Astrocyte (in vitro differentiated cells and primary cell): ENCODE data around the gene ZNF629. TPM values are rescaled to one million over a fixed set of nuclear protein-coding genes. Genes with fewer than 3 reads are reported as not detected.
A peak's percentile ranks its signal among the peaks of the same experiment; 100 is the strongest.

Source experiments
- DNase-seq: peaks from one replicate; pipeline ENCODE4 v3.0.0-alpha.2; 2010; ENCODE audit warnings: low read depth
- FAIRE-seq: peaks from 2 replicates; lab custom pipeline; 2011; peaks lifted over from hg19 to GRCh38; lab: Jason Lieb, UNC
- H2AFZ ChIP-seq: 2 replicates; pipeline ENCODE4 v1.6.0; 2012; ENCODE audit warnings: low read depth, low read length, inconsistent platforms
- H3K27ac ChIP-seq: 2 replicates; pipeline ENCODE4 v1.5.1; 2011; ENCODE audit warnings: low read depth, low read length, inconsistent platforms
- H3K27me3 ChIP-seq: 2 replicates; pipeline ENCODE4 v1.6.0; 2011; ENCODE audit warnings: low read length, inconsistent platforms; ENCODE audit not compliant: insufficient read depth
- H3K36me3 ChIP-seq: 2 replicates; pipeline ENCODE4 v1.5.1; 2011; ENCODE audit warnings: low read length, inconsistent platforms; ENCODE audit not compliant: insufficient read depth
- H3K4me1 ChIP-seq: 2 replicates; pipeline ENCODE4 v1.5.1; 2011; ENCODE audit warnings: low read length, inconsistent platforms; ENCODE audit not compliant: insufficient read depth
- H3K4me2 ChIP-seq: 2 replicates; pipeline ENCODE4 v1.6.0; 2012; ENCODE audit warnings: low read length, inconsistent platforms
- H3K4me3 ChIP-seq: 2 replicates; pipeline ENCODE4 v1.5.1; 2011; ENCODE audit warnings: low read depth, mild to moderate bottlenecking, low read length, inconsistent platforms; ENCODE audit not compliant: insufficient read depth
- H3K79me2 ChIP-seq: 2 replicates; pipeline ENCODE4 v1.6.0; 2012; ENCODE audit warnings: mild to moderate bottlenecking, low read length, inconsistent platforms; ENCODE audit not compliant: insufficient read depth
- H3K9ac ChIP-seq: 2 replicates; pipeline ENCODE4 v1.6.0; 2012; ENCODE audit warnings: mild to moderate bottlenecking, low read length, inconsistent platforms
- H3K9me3 ChIP-seq: 2 replicates; pipeline ENCODE4 v1.5.1; 2012; ENCODE audit warnings: low read depth, mild to moderate bottlenecking, low read length, inconsistent platforms; ENCODE audit not compliant: insufficient read depth
- H4K20me1 ChIP-seq: 2 replicates; pipeline ENCODE4 v1.6.0; 2012; ENCODE audit warnings: low read length, inconsistent platforms; ENCODE audit not compliant: insufficient read depth
- H3K27ac Mint-ChIP-seq: one replicate; pipeline ENCODE4 v1.8.0; 2021; ENCODE audit warnings: mild to moderate bottlenecking, mixed read lengths; ENCODE audit not compliant: unreplicated experiment
- H3K27me3 Mint-ChIP-seq: one replicate; pipeline ENCODE4 v1.8.0; 2021; ENCODE audit warnings: low read depth, mixed read lengths; ENCODE audit not compliant: unreplicated experiment
- H3K36me3 Mint-ChIP-seq: one replicate; pipeline ENCODE4 v1.8.0; 2021; ENCODE audit warnings: low read depth, mixed read lengths; ENCODE audit not compliant: unreplicated experiment
- H3K4me1 Mint-ChIP-seq: one replicate; pipeline ENCODE4 v1.8.0; 2021; ENCODE audit warnings: low read depth, mixed read lengths; ENCODE audit not compliant: unreplicated experiment
- H3K4me3 Mint-ChIP-seq: one replicate; pipeline ENCODE4 v1.8.0; 2021; ENCODE audit warnings: mild to moderate bottlenecking, moderate library complexity, mixed read lengths; ENCODE audit not compliant: unreplicated experiment
- H3K9me3 Mint-ChIP-seq: one replicate; pipeline ENCODE4 v1.8.0; 2021; ENCODE audit warnings: mild to moderate bottlenecking, mixed read lengths; ENCODE audit not compliant: unreplicated experiment
- EZH2 ChIP-seq: IDR thresholded peaks from 2 replicates; pipeline ENCODE4 v1.6.1; 2012; ENCODE audit warnings: mild to moderate bottlenecking, low read length, inconsistent platforms; ENCODE audit not compliant: insufficient read depth
- total RNA-seq: library from RNA; stranded (reverse); gene quantifications from 2 replicates; pipeline ENCODE4 v1.2.1, GENCODE V29; 2021
- TF ChIP-seq, protein P1 (sequence below): IDR thresholded peaks from 2 replicates; pipeline ENCODE4 v1.5.1; 2011; ENCODE audit warnings: low read depth, mild to moderate bottlenecking, inconsistent platforms, low read length, moderate library complexity; ENCODE audit not compliant: insufficient read depth

ZNF629 gene
- total RNA-seq, 1 donor from 2014 or later: 17.6 TPM

GRCh38 chr16:30769379-30770089 lies 17.5 kb downstream of the ZNF629 start:
- peaks cover 29% of the 10 kb centered on the region for H3K36me3 Mint-ChIP-seq

GRCh38 chr16:30768583-30769181 lies 18.3 kb downstream of the ZNF629 start:
- Histone ChIP-seq H3K27me3 (no peaks in the 10 kb centered on the region), H2AFZ (no peak overlapping the region), H3K36me3 (peaks cover 69% of the 10 kb centered on the region), H3K4me2 (no peak overlapping the region), H3K9me3 (no peaks in the 10 kb centered on the region), H3K79me2 (peaks cover 27% of the 10 kb centered on the region), H4K20me1 (peaks cover 65% of the 10 kb centered on the region), H3K4me1 (no peaks in the 10 kb centered on the region), H3K4me3 (no peak overlapping the region), H3K27ac (no peak overlapping the region), H3K9ac (no peak overlapping the region)
- DNase-seq (no peak), FAIRE-seq (no peak)
- peak overlapping the region; percentile 58 for H3K27ac Mint-ChIP-seq
- H3K36me3 Mint-ChIP-seq: peaks cover 29% of the 10 kb centered on the region
- H3K4me1 Mint-ChIP-seq: peaks cover 5% of the 10 kb centered on the region
- no peak for TF ChIP-seq EZH2
- TF ChIP-seq, protein P1, sequence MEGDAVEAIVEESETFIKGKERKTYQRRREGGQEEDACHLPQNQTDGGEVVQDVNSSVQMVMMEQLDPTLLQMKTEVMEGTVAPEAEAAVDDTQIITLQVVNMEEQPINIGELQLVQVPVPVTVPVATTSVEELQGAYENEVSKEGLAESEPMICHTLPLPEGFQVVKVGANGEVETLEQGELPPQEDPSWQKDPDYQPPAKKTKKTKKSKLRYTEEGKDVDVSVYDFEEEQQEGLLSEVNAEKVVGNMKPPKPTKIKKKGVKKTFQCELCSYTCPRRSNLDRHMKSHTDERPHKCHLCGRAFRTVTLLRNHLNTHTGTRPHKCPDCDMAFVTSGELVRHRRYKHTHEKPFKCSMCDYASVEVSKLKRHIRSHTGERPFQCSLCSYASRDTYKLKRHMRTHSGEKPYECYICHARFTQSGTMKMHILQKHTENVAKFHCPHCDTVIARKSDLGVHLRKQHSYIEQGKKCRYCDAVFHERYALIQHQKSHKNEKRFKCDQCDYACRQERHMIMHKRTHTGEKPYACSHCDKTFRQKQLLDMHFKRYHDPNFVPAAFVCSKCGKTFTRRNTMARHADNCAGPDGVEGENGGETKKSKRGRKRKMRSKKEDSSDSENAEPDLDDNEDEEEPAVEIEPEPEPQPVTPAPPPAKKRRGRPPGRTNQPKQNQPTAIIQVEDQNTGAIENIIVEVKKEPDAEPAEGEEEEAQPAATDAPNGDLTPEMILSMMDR: no peak
- no peak overlapping the region for H3K4me3 Mint-ChIP-seq
- no peaks in the 10 kb centered on the region for H3K9me3 Mint-ChIP-seq
- no peaks in the 10 kb centered on the region for H3K27me3 Mint-ChIP-seq

More at GRCh38 chr16:30769379-30770089, 17.5 kb downstream of the ZNF629 start:
- DNase-seq: no peak
- H3K4me2 ChIP-seq: no peak overlapping the region
- FAIRE-seq: no peak
- peaks cover 65% of the 10 kb centered on the region for H3K36me3 ChIP-seq
- Mint-ChIP-seq H3K4me3 (no peak overlapping the region), H3K27ac (no peak overlapping the region), H3K4me1 (peaks cover 3% of the 10 kb centered on the region), H3K9me3 (no peaks in the 10 kb centered on the region), H3K27me3 (no peaks in the 10 kb centered on the region)
- H3K4me1 ChIP-seq: no peaks in the 10 kb centered on the region
- H3K9me3 ChIP-seq: no peaks in the 10 kb centered on the region
- no peak overlapping the region for H3K27ac ChIP-seq
- no peak for TF ChIP-seq EZH2
- TF ChIP-seq, protein P1: no peak
- no peak overlapping the region for H2AFZ ChIP-seq
- H3K9ac ChIP-seq: no peak overlapping the region
- no peaks in the 10 kb centered on the region for H3K27me3 ChIP-seq
- H3K4me3 ChIP-seq: no peak overlapping the region
- H3K79me2 ChIP-seq: peaks cover 18% of the 10 kb centered on the region
- peaks cover 57% of the 10 kb centered on the region for H4K20me1 ChIP-seq
